Left ventricle myocardium superior (tissue), 1 donor: ENCODE results near the gene AQP9. TPM values are rescaled to one million over a fixed set of nuclear protein-coding genes. Genes with fewer than 3 reads are reported as not detected.

Experiments used
- ATAC-seq: fragments of 200-7000 bp; cut with Tn5 transposase; one replicate; pipeline ENCODE4 v1.9.1; 2020; ENCODE audit warnings: mild to moderate bottlenecking, moderate library complexity
- DNase-seq: peaks from one replicate; pipeline ENCODE4 v3.0.0-alpha.2; 2020
- intact Hi-C: fragments of 100-400 bp; cut with micrococcal nuclease; formaldehyde crosslinking; loops from one replicate; pipeline ENCODE4 v1.11.0; 2022
- total RNA-seq: library from RNA; stranded (reverse); fragmentation: NEBNext Ultra II Directional; extraction: Animal tissue kit (Norgen Biotek cat#: 25700); gene quantifications from one replicate; pipeline ENCODE4 v1.2.1, GENCODE V29; 2021
- donor health status: DM: no; HTN: yes; CAD: no; lungs with severe emphysema.

The AQP9 gene
- total RNA-seq, 1 donor from 2014 or later: 1.9 TPM

DNA sequence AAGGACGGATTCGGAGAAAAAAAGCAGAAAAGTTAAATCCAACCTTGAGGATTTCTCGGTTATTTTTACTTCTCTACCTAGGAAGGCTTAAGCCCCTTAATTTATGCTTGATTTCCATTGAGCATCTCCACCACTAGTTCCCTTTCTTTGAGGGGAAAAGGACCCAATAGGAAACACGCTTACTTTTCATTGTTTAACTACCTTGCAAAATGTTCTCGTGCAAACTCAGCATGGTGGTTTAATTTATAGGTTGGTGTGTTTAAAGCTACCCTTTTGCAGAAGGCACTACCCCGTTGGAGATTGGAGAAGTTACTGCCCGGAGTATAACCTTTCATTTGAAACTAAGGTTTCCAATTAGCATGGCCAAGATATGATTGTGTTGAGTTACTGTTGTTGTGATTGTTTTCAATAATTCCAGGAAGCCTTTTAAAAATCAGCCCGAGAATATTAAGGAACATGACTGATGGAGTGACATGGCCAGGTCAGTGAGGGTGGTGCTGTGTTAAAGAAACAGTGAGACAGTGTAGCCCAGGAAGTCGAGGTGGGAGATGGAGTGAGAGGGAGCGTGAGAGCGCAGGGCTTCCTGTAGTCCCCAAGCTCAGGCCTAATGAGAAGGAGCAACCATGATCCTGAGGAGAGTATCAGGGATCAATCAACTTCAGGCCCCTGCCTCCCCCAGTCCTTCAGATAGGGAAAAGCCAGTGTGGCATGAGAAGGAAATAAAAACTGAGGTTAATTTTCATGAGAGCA lies 76.6 kb downstream of the AQP9 start:
- intact Hi-C loops: no loop called here
- no peak for ATAC-seq
- DNase-seq: no peak

DNA sequence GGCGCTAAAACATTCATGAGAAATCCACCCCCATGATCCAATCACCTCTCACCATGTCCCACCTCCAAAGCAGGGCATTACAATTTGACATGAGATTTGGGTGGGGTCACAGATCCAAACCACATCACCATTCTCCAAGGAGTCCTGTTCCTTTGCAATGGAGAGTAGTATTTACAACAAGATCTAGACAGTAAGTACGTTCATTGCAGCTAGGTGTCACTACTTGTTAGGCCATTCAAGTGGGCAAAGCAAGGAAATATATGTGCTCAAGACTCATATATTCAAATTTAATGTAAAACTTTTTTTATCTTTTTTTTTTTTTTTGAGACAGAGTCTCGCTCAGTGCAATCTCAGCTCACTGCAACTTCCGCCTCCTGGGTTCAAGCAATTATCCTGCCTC lies 79.3 kb downstream of the AQP9 start:
- intact Hi-C loops: no loop called here
- no peak for ATAC-seq
- no peak for DNase-seq

GRCh38 chr15:58221591-58222241 lies 83.5 kb downstream of the AQP9 start:
- peak; percentile 53 for ATAC-seq
- intact Hi-C loops: no loop called here
- DNase-seq: no peak

GRCh38 chr15:58222679-58223078 lies 84.5 kb downstream of the AQP9 start:
- no peak for ATAC-seq

GRCh38 chr15:58223432-58223831 lies 85.3 kb downstream of the AQP9 start:
- intact Hi-C loops: no loop called here
- no peak for DNase-seq
- ATAC-seq: no peak

More at GRCh38 chr15:58222679-58223078, 84.5 kb downstream of the AQP9 start:
- intact Hi-C loops: no loop called here
- no peak for DNase-seq

- DNase-seq (peak; percentile 66), ATAC-seq (peak; percentile 68)
- intact Hi-C loops: no loop called here
These were observed 85.9 kb downstream of the AQP9 start for GRCh38 chr15:58224068-58224467.

DNA sequence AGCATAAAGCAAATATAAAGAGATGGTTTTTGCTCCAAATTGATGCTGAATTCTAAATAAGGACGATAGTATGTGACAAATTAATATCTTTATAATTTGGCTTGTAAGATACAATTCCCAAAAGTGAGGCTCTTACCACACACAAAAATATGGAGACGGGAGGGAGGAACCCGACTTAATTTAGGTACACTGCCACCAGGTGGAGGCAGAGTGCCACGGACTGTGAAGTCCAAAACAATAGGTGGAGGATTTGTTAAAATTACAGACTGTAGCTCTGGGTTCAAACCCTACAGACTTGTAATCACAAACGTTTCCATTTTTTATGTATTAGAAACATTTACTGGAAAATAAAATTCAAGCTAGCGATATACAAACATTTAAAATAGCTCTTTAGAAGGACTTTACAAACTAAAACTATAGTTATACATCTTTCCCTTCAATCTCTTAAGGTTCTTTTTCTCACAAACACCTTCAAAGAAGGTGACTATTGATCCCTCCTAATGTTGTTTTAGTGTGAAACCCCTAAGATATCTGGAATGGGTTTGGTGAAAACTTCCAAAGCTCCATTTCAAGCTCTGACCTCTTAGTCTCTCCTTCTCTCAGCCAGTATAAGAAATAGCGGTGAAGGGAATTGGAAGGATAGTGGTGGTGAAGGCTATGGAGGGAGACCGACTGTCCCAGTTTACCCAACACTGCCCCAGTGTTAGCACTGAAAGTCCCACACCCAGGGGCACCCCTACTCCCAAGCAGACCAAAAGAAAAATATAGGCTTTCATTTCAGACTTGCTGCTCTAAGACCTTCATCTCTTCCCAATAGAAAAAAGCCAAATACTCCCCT lies 89.7 kb downstream of the AQP9 start:
- ATAC-seq (peak; percentile 75), DNase-seq (peak; percentile 84)
- intact Hi-C loops: no loop called here

- intact Hi-C loops: no loop called here
- ATAC-seq: peak; percentile 86
These were observed 90.5 kb downstream of the AQP9 start for GRCh38 chr15:58228718-58229117.

DNA sequence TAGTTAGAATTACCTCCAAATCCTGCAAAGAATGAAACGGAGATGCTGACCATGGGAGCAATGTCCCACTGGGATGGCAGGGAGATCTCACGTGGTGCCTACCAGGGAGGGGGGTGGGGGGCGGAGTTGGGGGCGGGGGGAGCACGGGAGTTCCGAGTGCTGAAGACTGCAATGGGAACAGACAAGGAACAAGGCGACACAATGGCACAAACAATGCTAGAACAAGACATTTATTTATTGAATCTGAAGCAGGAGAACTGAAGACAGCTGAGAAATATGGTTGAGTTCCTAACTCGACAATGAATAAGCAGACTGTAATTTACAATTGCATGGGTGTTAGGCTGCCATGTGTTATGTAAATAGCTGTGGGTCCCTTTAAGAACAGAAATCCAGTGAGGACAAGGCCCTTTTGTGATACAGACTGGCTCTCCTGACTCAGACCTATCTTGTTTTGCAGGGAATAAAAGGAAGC lies 91.2 kb downstream of the AQP9 start:
- DNase-seq: no peak
- intact Hi-C loops: no loop called here
- ATAC-seq: peak; percentile 54

More at GRCh38 chr15:58228718-58229117, 90.5 kb downstream of the AQP9 start:
- DNase-seq: no peak

DNA sequence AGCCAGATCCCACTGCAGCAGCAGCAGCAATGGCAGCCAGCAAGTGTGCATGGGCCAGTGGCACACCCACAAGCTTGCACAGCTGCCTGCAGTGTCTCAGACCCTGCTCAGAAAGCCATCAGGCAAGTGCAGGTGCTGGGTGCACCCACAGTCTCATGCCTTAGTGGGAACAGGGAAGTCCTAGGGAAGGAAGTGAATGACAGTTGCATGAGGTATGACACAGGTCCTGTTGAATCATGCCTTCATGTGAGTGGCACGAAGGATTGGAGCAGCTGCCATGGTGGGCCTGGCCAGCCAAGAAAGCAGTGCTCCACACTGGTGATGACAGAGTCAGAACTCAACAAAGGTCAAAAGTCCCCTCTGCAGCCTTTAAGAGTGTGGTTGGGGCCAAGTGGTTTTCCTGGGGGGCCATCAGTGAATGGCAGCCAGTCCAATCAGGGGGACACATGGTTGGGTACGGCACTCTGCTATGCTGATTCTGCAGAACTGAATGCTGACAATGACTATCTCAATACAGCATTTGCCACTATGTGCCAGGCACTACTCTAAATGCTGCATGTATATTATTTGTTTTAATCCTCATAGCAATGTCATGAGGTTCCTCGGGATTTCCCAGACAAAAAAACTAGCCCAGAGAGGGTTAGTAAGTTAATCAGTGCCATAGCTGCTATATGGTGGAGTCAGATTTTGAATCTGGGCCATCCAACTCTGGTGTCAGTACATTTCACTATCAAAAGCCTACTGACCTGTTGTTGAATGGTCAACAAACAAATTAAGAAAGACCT lies 94.3 kb downstream of the AQP9 start:
- intact Hi-C loops: no loop called here
- ATAC-seq (no peak), DNase-seq (no peak)

DNA sequence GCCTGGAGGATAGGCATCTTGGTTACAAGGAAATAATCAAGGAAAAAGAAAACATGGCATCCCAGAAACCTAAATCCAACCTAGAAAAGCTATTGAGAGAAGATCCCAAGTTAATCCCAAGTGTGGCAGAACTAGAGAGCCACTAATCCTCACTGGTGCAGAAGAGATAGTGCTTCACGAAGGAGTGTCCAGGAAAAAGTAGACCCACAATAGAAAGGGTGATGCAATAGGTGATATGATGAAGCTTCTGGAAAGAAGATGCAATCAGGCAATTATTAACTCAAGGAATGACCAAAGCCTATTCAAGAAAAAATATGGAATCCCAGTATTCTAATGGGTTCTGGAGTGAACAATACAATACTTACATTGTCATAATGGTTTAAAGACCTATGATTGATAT lies 95.2 kb downstream of the AQP9 start:
- DNase-seq: no peak
- no peak for ATAC-seq
- intact Hi-C loops: no loop called here

Other genes with a start within 250 kb of the AQP9 start
- 10.4 TPM for gene ALDH1A2, start 72.7 kb upstream of the AQP9 start, total RNA-seq